ENCODE results near the gene DUSP5.

Gene DUSP5

GRCh38 chr10:110510730-110511129, 13.0 kb downstream of the DUSP5 start:
- no peaks in the 10 kb centered on the region for H3K9me3 Mint-ChIP-seq
- no peak overlapping the region for H3K4me3 Mint-ChIP-seq
- peaks cover 87% of the 10 kb centered on the region for H3K36me3 Mint-ChIP-seq (ENCODE audit: low read depth)
- H3K27me3 Mint-ChIP-seq (ENCODE audit: low read depth): no peaks in the 10 kb centered on the region
- peaks cover 37% of the 10 kb centered on the region for H3K4me1 Mint-ChIP-seq (ENCODE audit: low read depth)
- H3K27ac Mint-ChIP-seq: no peak overlapping the region
- DNase-seq (ENCODE audit: low spot score): no peak

- no peak overlapping the region for H3K4me3 Mint-ChIP-seq
- peaks cover 79% of the 10 kb centered on the region for H3K36me3 Mint-ChIP-seq (ENCODE audit: low read depth)
- no peaks in the 10 kb centered on the region for H3K27me3 Mint-ChIP-seq (ENCODE audit: low read depth)
- H3K4me1 Mint-ChIP-seq (ENCODE audit: low read depth): peaks cover 25% of the 10 kb centered on the region
- no peak for DNase-seq (ENCODE audit: low spot score)
- no peak overlapping the region for H3K27ac Mint-ChIP-seq
- H3K9me3 Mint-ChIP-seq: no peaks in the 10 kb centered on the region
Measured at GRCh38 chr10:110511734-110512449, 14.2 kb downstream of the DUSP5 start.

DNA sequence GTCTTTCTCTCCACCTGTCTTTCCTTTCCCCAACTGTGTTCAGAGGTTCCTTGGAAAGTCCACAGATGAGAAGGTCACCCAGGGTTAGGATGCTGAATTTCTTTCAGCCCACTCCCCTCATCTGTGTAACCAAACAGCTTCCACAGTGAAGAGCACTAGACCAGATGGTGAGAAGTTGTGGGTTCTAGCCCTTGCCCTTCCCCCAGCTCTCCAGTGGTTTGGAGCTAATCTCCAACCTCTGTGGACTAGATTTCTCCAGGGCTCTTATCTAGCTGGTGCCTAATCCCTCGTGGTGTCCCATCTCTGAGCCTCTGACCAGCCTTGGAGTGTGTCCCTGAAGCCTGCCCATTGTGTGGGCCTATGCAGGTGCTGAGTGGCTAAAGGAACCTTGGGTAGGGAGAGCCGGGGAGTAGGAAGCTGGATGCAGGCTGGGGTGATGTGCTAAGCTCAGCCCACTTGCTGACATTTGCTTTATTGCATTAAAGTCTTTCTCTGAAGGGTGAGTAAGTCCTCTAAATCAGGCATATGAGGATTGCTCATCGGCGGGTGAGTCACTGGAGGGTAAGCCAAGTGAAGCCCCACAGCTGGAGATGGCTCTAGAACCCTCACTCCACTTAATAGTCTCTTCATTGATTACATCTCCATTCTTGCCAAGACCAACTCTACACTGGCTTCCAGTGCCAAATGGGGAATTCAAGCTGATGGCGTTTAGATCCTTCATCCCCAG, 14.9 kb downstream of the DUSP5 start:
- no peak overlapping the region for H3K4me3 Mint-ChIP-seq
- H3K27me3 Mint-ChIP-seq (ENCODE audit: low read depth): no peaks in the 10 kb centered on the region
- H3K36me3 Mint-ChIP-seq (ENCODE audit: low read depth): peaks cover 73% of the 10 kb centered on the region
- peak; percentile 64 for DNase-seq (ENCODE audit: low spot score)
- H3K27ac Mint-ChIP-seq: no peak overlapping the region
- H3K9me3 Mint-ChIP-seq: no peaks in the 10 kb centered on the region
- H3K4me1 Mint-ChIP-seq (ENCODE audit: low read depth): peaks cover 23% of the 10 kb centered on the region

GRCh38 chr10:110513949-110514348, 16.2 kb downstream of the DUSP5 start:
- DNase-seq (ENCODE audit: low spot score): no peak
- Mint-ChIP-seq H3K27ac (no peak overlapping the region), H3K36me3 (ENCODE audit: low read depth) (peaks cover 60% of the 10 kb centered on the region), H3K27me3 (ENCODE audit: low read depth) (no peaks in the 10 kb centered on the region), H3K4me3 (no peak overlapping the region), H3K9me3 (no peaks in the 10 kb centered on the region), H3K4me1 (ENCODE audit: low read depth) (peaks cover 10% of the 10 kb centered on the region)

DNA sequence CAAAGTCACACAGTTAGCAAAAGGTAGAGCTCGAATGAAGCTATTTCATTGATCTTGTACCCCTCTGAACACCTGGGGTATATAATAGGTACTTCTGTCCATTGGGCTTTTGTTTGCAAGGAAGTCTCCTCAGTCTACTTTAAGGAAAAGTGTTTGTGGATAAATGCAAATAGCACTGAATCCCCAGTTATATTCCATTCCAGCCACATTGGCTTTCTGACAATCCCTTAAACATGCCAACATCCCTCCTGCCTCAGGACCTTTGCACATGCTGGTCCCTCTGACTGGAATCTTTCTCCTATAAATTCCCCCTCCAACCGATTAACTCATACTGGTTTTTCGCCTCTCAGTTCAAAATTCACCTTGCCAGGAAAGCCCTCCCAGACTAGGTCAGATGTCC, 17.1 kb downstream of the DUSP5 start:
- no peak overlapping the region for H3K27ac Mint-ChIP-seq
- no peaks in the 10 kb centered on the region for H3K27me3 Mint-ChIP-seq (ENCODE audit: low read depth)
- peaks cover 51% of the 10 kb centered on the region for H3K36me3 Mint-ChIP-seq (ENCODE audit: low read depth)

GRCh38 chr10:110516815-110517492, 19.2 kb downstream of the DUSP5 start:
- DNase-seq (ENCODE audit: low spot score): no peak
- Mint-ChIP-seq H3K4me1 (ENCODE audit: low read depth) (peaks cover 6% of the 10 kb centered on the region), H3K4me3 (no peak overlapping the region), H3K36me3 (ENCODE audit: low read depth) (peaks cover 35% of the 10 kb centered on the region), H3K27me3 (ENCODE audit: low read depth) (no peaks in the 10 kb centered on the region), H3K9me3 (no peaks in the 10 kb centered on the region), H3K27ac (peak overlapping the region; percentile 53)

More for the DNA sequence above, 17.1 kb downstream of the DUSP5 start:
- no peak for DNase-seq (ENCODE audit: low spot score)
- Mint-ChIP-seq H3K4me1 (ENCODE audit: low read depth) (peaks cover 10% of the 10 kb centered on the region), H3K9me3 (no peaks in the 10 kb centered on the region), H3K4me3 (no peak overlapping the region)

GRCh38 chr10:110522365-110522988, 24.8 kb downstream of the DUSP5 start:
- peak overlapping the region; percentile 50 for H3K27ac Mint-ChIP-seq
- peak; percentile 45 for DNase-seq (ENCODE audit: low spot score)
- peaks cover 5% of the 10 kb centered on the region for H3K36me3 Mint-ChIP-seq (ENCODE audit: low read depth)
- H3K27me3 Mint-ChIP-seq (ENCODE audit: low read depth): no peaks in the 10 kb centered on the region
- peaks cover 22% of the 10 kb centered on the region for H3K4me1 Mint-ChIP-seq (ENCODE audit: low read depth)
- H3K4me3 Mint-ChIP-seq: peak overlapping the region; percentile 24
- H3K9me3 Mint-ChIP-seq: no peaks in the 10 kb centered on the region

DNA sequence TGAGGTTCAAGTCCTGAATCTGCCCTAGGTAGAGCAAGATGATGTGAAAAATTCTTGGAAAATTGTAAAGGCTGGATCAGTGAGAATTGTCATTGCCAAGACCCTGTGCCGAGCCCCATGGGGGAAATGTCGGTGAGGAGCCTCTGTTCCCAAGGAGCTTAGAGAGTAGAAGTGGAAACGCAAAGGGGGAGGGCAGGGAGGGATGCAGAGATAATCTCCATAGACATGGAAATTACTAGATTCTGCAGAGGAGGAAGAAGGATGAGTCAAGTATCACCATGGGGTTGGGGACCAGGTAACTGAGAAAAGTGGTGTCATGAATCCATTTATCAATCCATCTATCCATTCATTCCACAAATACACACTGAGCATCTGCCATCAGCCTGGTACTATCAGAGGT, 26.0 kb downstream of the DUSP5 start:
- DNase-seq (ENCODE audit: low spot score): no peak
- Mint-ChIP-seq H3K27ac (no peak overlapping the region), H3K27me3 (ENCODE audit: low read depth) (no peaks in the 10 kb centered on the region), H3K36me3 (ENCODE audit: low read depth) (peaks cover 5% of the 10 kb centered on the region), H3K9me3 (no peaks in the 10 kb centered on the region), H3K4me3 (no peak overlapping the region), H3K4me1 (ENCODE audit: low read depth) (peaks cover 27% of the 10 kb centered on the region)

DNA sequence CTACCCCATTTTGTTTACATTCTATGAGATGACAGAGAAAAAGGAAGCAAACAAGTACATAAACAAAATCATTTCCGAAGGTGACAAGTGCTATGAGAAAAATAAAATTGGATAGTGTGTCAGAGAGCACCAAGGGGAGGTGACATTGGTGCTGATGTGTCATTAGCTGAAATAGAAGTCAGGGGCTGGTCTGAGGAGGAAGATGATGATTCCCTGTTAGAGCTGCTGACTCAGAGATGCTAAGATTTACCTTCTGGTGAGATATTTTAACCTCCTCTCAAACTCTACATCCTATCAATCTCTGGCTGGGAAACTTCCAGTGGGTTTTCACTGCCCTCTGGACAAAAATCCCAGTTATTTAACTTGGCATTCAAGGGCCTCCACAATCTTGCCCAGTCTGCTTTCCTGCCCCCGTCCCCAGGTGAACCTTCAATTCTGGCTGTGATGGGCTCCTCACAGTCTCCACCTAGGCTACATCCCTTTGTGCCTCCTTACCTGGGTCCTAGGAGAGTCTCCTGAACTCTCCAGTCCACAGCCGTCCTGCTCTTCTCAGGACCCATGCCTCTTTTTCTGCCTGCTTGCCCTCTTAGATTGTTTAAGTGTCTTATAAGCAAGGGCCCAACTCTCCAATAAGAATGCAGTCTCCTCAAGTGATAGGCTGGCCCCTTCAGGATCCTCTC, 26.6 kb downstream of the DUSP5 start:
- no peak overlapping the region for H3K27ac Mint-ChIP-seq
- peaks cover 33% of the 10 kb centered on the region for H3K4me1 Mint-ChIP-seq (ENCODE audit: low read depth)
- DNase-seq (ENCODE audit: low spot score): no peak
- no peak overlapping the region for H3K4me3 Mint-ChIP-seq
- H3K27me3 Mint-ChIP-seq (ENCODE audit: low read depth): no peaks in the 10 kb centered on the region
- H3K36me3 Mint-ChIP-seq (ENCODE audit: low read depth): peaks cover 5% of the 10 kb centered on the region
- no peaks in the 10 kb centered on the region for H3K9me3 Mint-ChIP-seq

- Mint-ChIP-seq H3K4me3 (no peak overlapping the region), H3K27me3 (ENCODE audit: low read depth) (no peaks in the 10 kb centered on the region), H3K27ac (no peak overlapping the region), H3K9me3 (no peaks in the 10 kb centered on the region), H3K4me1 (ENCODE audit: low read depth) (peaks cover 38% of the 10 kb centered on the region), H3K36me3 (ENCODE audit: low read depth) (peaks cover 5% of the 10 kb centered on the region)
- no peak for DNase-seq (ENCODE audit: low spot score)
Measured at GRCh38 chr10:110524859-110525232, 27.1 kb downstream of the DUSP5 start.

GRCh38 chr10:110525349-110526260, 27.9 kb downstream of the DUSP5 start:
- DNase-seq (ENCODE audit: low spot score): no peak
- H3K27ac Mint-ChIP-seq: no peak overlapping the region
- H3K27me3 Mint-ChIP-seq (ENCODE audit: low read depth): no peaks in the 10 kb centered on the region
- H3K36me3 Mint-ChIP-seq (ENCODE audit: low read depth): peaks cover 1% of the 10 kb centered on the region
- no peak overlapping the region for H3K4me3 Mint-ChIP-seq
- H3K9me3 Mint-ChIP-seq: no peaks in the 10 kb centered on the region
- H3K4me1 Mint-ChIP-seq (ENCODE audit: low read depth): peaks cover 38% of the 10 kb centered on the region

DNA sequence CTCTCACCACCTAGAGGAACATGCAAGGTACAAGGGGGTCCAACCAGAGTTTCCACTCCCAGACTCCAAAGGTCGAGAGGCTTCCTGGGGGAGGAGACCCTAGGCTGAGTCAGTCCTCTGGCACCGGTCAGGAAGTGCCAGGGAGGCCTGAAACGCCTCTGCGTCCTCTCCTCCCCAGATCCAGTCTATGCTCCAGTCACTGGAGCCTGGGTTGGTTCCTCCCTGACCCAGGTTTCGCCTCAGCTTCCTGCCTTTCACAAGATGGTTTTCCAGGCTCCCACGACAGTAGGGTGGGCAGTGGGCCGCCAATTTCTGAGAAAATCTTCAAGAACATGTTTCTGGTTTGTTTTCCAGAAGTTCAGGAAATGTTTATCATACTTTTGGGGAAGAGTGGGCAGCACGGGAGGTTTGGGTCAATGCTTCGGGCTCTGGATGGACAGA, 30.0 kb downstream of the DUSP5 start:
- Mint-ChIP-seq H3K27me3 (ENCODE audit: low read depth) (no peaks in the 10 kb centered on the region), H3K4me1 (ENCODE audit: low read depth) (peaks cover 27% of the 10 kb centered on the region), H3K36me3 (ENCODE audit: low read depth) (no peaks in the 10 kb centered on the region)

More for the DNA sequence above, 30.0 kb downstream of the DUSP5 start:
- H3K9me3 Mint-ChIP-seq: no peaks in the 10 kb centered on the region
- H3K4me3 Mint-ChIP-seq: no peak overlapping the region
- no peak for DNase-seq (ENCODE audit: low spot score)
- peak overlapping the region; percentile 17 for H3K27ac Mint-ChIP-seq
